Suprapubic skin (tissue), 4 donors: ENCODE measurements around the gene PRX. TPM values are rescaled to one million over a fixed set of nuclear protein-coding genes. Genes with fewer than 3 reads are reported as not detected.
A peak's percentile ranks its signal among the peaks of the same experiment; 100 is the strongest.

Experiments used
- DNase-seq, 2 donors: peaks; one replicate each; pipeline ENCODE4 v3.0.0-alpha.2; 2019; ENCODE audit warnings: low spot score in 2 of 2
- H3K27ac ChIP-seq: fragments of 200-600 bp; sonication (generic); one replicate; pipeline ENCODE4 v1.5.1; 2019
- H3K27me3 ChIP-seq: fragments of 200-600 bp; sonication (generic); one replicate; pipeline ENCODE4 v1.5.1; 2019
- H3K36me3 ChIP-seq: fragments of 200-600 bp; sonication (generic); one replicate; pipeline ENCODE4 v1.5.1; 2019
- H3K4me1 ChIP-seq: fragments of 200-600 bp; sonication (generic); one replicate; pipeline ENCODE4 v1.5.1; 2019
- H3K4me3 ChIP-seq: fragments of 200-600 bp; sonication (generic); one replicate; pipeline ENCODE4 v1.5.1; 2019; ENCODE audit warnings: mild to moderate bottlenecking
- H3K9me3 ChIP-seq: fragments of 200-600 bp; sonication (generic); one replicate; pipeline ENCODE4 v1.5.1; 2019
- EP300 ChIP-seq: sonication (generic); formaldehyde crosslinking; IDR thresholded peaks from one replicate; pipeline ENCODE4 v1.6.1; 2017; ENCODE audit warnings: antibody characterized with exemption
- POLR2A ChIP-seq, 2 donors: fragments of 450-650 bp; IDR thresholded peaks; one replicate each; pipeline ENCODE4 v1.6.1; 2017; ENCODE audit warnings: antibody characterized with exemption in 2 of 2, mild to moderate bottlenecking in 2 of 2, moderate library complexity in 2 of 2
- POLR2AphosphoS5 ChIP-seq, 3 donors: sonication (generic); formaldehyde crosslinking; IDR thresholded peaks; one replicate each; pipeline ENCODE4 v1.6.1; 2017; ENCODE audit warnings: antibody characterized with exemption in 3 of 3
- WGBS: methylation state at CpG from one replicate; pipeline ENCODE4 v1.1.5; 2018; 5-methylcytosine and 5-hydroxymethylcytosine counted together
- total RNA-seq, 4 donors: library from RNA; depleted of rRNA; stranded (reverse); fragments of >200 nt; gene quantifications; one replicate each; pipeline ENCODE4 v1.1.0, GENCODE V29; 2016
- TF ChIP-seq, protein P1 (sequence below), 2 donors: fragments of 200-600 bp in 1 of 2; fragments of 450-650 bp in 1 of 2; sonication (generic) in 1 of 2; IDR thresholded peaks; one replicate each; pipeline ENCODE4 v1.5.1; 2016 to 2019; ENCODE audit warnings: antibody characterized with exemption in 2 of 2, mild to moderate bottlenecking in 1 of 2, moderate library complexity in 1 of 2

The PRX gene
- total RNA-seq, 4 donors from 2014 or later: 4.1 to 7.3 (median 4.8) TPM

- TF ChIP-seq POLR2A (IDR thresholded peaks at IDR 0.05) (no peak), EP300 (no peak), POLR2AphosphoS5 (IDR thresholded peaks at IDR 0.05) (no peak)
- TF ChIP-seq, protein P1, sequence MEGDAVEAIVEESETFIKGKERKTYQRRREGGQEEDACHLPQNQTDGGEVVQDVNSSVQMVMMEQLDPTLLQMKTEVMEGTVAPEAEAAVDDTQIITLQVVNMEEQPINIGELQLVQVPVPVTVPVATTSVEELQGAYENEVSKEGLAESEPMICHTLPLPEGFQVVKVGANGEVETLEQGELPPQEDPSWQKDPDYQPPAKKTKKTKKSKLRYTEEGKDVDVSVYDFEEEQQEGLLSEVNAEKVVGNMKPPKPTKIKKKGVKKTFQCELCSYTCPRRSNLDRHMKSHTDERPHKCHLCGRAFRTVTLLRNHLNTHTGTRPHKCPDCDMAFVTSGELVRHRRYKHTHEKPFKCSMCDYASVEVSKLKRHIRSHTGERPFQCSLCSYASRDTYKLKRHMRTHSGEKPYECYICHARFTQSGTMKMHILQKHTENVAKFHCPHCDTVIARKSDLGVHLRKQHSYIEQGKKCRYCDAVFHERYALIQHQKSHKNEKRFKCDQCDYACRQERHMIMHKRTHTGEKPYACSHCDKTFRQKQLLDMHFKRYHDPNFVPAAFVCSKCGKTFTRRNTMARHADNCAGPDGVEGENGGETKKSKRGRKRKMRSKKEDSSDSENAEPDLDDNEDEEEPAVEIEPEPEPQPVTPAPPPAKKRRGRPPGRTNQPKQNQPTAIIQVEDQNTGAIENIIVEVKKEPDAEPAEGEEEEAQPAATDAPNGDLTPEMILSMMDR (IDR thresholded peaks at IDR 0.05): no peak
- Histone ChIP-seq H3K36me3 (no peaks in the 10 kb centered on the region), H3K27me3 (no peaks in the 10 kb centered on the region), H3K9me3 (no peaks in the 10 kb centered on the region), H3K27ac (no peak overlapping the region), H3K4me1 (peaks cover 34% of the 10 kb centered on the region), H3K4me3 (no peak overlapping the region)
- no peak for DNase-seq
- WGBS: 54% methylated on average over 17 of the region's 22 CpGs
Observed at GRCh38 chr19:40407714-40408597, 5.2 kb downstream of the PRX start.

GRCh38 chr19:40403262-40403984, 9.8 kb downstream of the PRX start:
- H3K36me3 ChIP-seq: no peaks in the 10 kb centered on the region
- DNase-seq: peak; percentile 96
- under 1% methylated on average over 18 of the region's 41 CpGs for WGBS
- peak overlapping the region; percentile 82 for H3K27ac ChIP-seq
- H3K4me1 ChIP-seq: peaks cover 30% of the 10 kb centered on the region
- H3K9me3 ChIP-seq: no peaks in the 10 kb centered on the region
- peak overlapping the region; percentile 69 for H3K4me3 ChIP-seq
- no peaks in the 10 kb centered on the region for H3K27me3 ChIP-seq
- TF ChIP-seq POLR2A (IDR thresholded peaks at IDR 0.05): no peak
- TF ChIP-seq, protein P1 (IDR thresholded peaks at IDR 0.05): peak in 1 of 2 donors; percentile 5

GRCh38 chr19:40400559-40400958, 12.6 kb downstream of the PRX start:
- no peaks in the 10 kb centered on the region for H3K27me3 ChIP-seq
- 63% methylated on average over 3 of the region's 3 CpGs for WGBS
- H3K27ac ChIP-seq: no peak overlapping the region
- H3K4me3 ChIP-seq: no peak overlapping the region
- H3K9me3 ChIP-seq: no peaks in the 10 kb centered on the region
- TF ChIP-seq POLR2A (IDR thresholded peaks at IDR 0.05): no peak
- no peak for TF ChIP-seq EP300
- TF ChIP-seq, protein P1 (IDR thresholded peaks at IDR 0.05): no peak
- no peak for TF ChIP-seq POLR2AphosphoS5 (IDR thresholded peaks at IDR 0.05)
- H3K36me3 ChIP-seq: no peaks in the 10 kb centered on the region
- DNase-seq: no peak
- H3K4me1 ChIP-seq: peaks cover 34% of the 10 kb centered on the region

- H3K4me1 ChIP-seq: peaks cover 23% of the 10 kb centered on the region
- H3K9me3 ChIP-seq: no peaks in the 10 kb centered on the region
- WGBS: 24% methylated on average over 23 of the region's 49 CpGs
- H3K27ac ChIP-seq: no peak overlapping the region
- peak overlapping the region; percentile 11 for H3K4me3 ChIP-seq
- H3K36me3 ChIP-seq: no peaks in the 10 kb centered on the region
- H3K27me3 ChIP-seq: no peaks in the 10 kb centered on the region
- DNase-seq: no peak
- TF ChIP-seq EP300: no peak
- TF ChIP-seq POLR2A (IDR thresholded peaks at IDR 0.05): no peak
- TF ChIP-seq POLR2AphosphoS5 (IDR thresholded peaks at IDR 0.05): no peak
- TF ChIP-seq, protein P1 (IDR thresholded peaks at IDR 0.05): no peak
Observed at GRCh38 chr19:40398417-40399131, 14.6 kb downstream of the PRX start.
